HG03175 (cell line): ENCODE data around the gene DNALI1.
"Not testable (repeated sequence)": the region's sequence is repeated elsewhere in the genome, so short reads cannot be mapped to it uniquely, and the experiment has no call there.

Source experiments
- ATAC-seq: cut with Tn5 transposase; IDR thresholded peaks from one replicate; pipeline ENCODE4 v1.9.1; 2021; ENCODE audit warnings: mild to moderate bottlenecking, moderate library complexity; ENCODE audit not compliant: unreplicated experiment

The DNALI1 gene

DNA sequence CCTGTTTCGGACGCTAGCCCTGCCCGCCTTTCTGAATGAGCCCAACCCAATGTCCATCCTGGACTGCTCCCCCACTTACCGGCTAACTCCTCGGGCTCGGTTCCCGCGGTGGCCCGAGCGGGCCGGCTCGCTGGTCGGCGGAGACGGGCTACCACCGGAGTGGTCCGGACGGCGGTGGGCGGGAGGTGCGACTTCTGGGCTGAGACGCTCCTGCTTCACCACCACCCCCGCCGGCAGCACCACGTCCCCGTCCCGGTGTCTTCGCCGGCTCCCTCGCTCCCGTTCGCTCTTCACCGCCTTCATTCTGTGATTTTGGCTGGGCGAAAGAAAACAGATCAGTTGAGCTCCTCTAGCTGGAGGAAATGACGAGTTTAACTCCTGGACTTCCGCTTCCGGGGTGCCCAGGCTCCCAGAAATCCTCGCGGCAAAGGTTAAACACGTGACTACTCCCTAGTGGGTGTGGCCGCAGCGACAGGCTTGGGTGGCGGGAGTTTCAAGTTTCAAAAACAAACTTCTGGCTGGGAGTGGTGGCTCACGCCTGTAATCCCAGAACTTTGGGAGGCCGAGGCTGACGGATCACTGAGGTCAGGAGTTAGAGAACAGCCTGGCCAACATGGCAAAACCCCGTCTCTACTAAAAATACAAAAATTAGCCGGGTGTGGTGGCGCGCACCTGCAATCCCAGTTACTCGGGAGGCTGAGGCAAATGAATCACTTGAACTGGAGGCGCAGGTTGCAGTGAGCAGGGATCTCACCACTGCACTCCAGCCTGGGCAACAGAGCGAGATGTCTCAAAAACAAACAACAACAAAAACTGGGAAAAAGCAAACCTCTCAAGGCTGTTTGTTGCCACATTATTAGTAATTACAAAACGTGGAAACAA lies 2.6 kb upstream of the DNALI1 start, which contains the start of gene SNIP1:
Gene SNIP1, minus strand, starts transcription at position 367 of the 882 bp plus-strand sequence. Its CDS starts 64 bp downstream, at position 303.
- peak; percentile 83 for ATAC-seq

DNA sequence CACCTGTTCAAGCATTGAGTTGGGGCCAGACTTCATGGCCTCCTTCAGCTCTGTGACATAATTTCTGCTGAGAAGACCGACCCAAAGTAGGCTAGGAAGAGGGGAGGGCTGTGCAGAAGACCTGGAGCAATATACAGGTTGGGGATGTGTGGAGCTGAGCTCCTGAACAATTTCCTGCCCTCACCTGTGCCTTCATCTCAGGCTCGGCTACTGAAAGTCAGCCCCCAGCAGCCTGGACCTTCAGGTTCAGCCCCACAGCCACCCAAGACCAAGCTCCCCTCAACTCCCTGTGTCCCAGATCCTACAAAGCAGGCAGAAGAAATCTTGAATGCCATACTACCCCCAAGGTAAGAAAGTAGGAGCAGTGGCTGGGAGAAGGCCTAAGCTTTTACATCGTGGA lies 662 bp downstream of the DNALI1 start:
- ATAC-seq, result no peak

DNA sequence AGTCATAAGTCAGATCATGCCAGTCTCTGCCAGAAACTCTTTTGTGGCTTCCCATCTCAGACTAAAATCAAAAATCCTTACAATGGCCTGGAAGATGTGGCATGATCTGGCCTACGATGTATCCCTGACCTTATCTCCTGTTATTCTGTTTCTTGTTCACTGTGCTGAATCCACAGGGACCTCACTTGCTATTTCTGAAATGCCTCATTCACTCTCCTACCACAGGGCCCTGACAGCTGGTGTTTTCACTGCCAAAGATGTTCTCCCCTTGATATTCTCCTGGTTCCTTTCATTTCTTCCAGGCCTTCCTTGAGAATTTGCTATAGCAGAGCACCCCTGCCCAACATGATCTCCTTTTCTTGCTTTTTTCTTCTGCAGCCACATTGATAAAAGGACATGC lies 1.7 kb downstream of the DNALI1 start:
- ATAC-seq, result no peak

DNA sequence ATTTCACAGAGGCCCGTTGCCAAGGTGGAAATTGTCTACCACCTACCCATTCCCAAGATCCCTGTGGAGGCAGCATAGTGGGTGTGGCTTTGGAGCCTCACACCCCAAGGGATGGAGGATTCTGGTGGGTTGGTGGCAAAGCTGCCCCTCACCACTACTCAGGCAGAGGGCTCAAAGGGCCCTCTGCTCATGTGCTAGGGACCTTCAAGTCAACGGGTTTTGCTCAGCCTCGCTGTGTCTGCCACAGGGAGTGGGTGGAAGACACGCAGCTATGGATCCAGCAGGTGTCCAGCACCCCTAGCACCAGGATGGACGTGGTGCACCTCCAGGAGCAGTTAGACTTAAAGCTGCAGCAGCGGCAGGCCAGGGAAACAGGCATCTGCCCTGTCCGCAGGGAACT lies 2.3 kb downstream of the DNALI1 start:
- no peak for ATAC-seq

DNA sequence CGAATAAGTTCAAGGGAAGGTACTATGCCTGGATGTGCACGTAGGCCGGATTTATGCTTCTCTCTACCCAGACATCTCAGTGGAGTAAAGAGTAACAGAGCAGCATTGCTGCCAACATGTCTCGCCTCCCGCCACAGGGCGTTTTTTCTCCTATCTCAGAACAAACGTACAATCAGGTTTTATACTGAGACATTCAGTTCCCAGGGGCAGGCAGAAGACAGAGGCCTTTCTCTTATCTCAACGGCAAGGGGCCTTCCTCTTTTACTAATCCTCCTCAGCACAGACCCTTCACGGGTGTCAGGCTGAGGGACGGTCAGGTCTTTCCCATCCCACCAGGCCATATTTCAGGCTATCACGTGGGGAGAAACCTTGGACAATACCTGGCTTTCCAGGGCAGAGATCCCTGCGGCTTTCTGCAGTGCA lies 3.2 kb downstream of the DNALI1 start:
- ATAC-seq, result not testable (repeated sequence)

DNA sequence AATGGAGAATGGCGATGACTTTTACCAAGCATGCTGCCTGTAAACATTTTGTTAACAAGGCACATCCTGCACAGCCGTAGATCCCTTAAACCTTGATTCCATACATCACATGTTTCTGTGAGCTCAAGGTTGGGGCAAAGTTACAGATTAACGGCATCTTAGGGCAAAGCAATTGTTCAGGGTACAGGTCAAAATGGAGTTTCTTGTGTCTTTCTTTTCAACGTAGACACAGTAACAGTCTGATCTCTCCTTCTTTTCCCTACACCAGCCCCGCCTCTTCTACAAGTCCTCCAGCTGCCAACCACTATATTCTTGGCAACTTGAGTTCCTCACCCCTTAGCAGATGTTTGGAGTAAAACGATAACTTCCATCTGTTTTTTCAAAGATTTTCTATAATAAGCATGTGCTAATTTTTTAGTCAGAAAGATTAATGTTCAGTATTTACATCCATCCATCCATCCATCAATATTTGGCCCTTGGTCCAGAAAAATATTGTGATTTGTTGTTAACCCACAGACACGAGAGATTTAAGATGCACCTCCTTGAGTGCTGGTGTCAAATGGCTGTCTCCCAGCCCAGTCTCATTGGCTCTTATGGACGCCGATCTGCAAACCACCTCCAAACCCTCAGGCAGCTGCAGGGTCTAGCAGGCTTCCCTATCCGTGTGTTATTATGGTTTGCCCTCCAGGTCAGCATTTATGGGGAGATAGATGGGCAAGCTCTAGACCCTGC lies 3.8 kb downstream of the DNALI1 start:
- ATAC-seq, result no peak

DNA sequence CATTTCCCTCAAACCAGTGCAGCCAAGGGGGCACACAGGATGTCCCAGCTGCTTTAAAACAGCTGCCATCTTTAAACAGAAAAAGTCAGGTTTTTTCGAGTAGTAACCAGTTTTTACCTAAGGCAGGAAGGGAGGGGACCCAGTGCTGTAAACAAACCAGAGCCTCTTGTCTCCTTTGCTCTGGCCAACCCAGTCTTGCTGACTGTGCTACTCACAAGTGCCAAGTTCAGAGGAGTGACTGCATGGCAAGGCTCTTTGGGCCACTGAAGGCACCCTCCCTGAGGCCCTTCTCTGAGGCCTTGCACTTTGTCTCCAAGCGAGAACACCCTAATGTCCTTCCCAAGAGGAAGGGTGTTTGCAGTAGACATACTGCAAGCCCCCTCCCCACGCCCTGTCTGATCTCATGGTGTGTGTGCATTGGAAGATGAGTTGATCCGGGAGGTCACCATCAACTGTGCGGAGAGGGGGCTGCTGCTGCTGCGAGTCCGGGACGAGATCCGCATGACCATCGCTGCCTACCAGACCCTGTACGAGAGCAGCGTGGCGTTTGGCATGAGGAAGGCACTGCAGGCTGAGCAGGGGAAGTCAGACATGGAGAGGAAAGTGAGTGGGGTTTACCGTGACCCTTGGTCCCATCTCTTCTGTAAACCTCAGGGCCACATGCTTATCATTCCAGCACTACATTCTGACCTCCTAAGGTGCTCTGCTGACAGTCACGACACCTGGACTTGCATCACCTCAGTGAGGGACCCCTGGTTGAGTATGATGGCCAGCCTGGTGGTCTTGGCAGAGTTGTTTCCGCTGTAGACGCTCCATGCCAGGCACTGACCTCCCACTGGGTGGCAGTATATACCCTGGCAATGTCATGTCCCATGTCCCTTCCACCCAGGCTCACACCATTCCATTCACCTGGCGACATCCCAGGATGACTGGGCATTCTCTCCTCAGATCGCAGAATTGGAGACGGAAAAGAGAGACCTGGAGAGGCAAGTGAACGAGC lies 4.7 kb downstream of the DNALI1 start:
- ATAC-seq, result no peak

DNA sequence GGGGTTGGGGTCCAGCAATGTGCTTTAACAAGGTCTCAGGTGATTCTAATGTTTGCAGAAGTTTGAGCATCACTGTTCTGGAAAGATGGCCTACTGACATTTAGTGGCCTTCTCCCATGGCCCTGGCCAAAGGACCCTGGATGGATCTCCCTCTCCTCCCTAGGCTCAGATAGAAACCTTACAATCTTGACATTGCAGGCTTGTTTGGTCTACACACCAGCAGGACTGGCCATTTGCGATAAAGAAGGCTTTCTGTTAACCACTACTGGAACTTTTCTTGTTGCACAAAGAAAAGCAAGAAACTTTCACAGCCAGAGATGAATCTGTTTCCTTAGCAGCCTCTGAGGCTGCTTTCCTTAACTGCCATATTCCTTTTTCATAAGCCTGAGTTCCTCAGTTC lies 6.2 kb downstream of the DNALI1 start:
- ATAC-seq, result no peak

DNA sequence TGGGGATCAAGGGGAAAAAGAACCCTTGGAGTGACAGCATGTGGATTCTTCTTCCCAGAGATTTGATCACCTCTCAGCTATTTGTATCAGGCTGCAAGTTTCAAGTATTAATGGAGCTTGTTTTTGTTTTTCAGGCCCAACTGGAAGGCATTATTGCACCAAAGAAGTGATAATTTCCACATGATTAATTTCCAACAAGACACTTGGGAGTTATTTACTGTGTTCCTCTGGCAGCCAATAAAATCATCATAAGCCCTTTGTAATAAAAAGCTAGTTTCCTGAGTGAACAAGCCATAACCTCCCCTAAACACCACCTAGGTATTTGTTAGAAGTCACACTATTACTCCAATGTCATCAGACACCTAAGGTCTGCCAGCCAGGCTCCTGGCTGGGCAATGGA lies 8.2 kb downstream of the DNALI1 start:
- ATAC-seq, result no peak

DNA sequence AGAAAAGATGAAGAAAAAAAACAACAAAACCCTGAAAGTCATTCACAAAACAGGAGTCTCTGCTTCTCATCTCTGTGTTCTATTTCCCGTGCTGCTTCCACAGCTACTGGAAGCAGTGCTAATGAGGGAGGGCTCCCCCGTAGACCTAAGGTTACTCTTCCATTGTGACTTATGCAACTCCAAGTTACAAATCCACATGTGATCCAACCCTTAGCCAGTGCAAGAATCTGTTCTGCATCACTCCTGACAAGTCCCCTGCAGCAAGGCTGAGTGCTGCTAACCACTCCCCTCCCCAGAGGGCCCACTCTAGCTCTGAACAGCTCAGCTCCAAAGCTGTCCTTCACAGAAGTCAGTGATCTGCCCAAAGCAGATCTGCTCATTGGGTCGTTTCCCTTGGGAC lies 10.3 kb downstream of the DNALI1 start:
- no peak for ATAC-seq

DNA sequence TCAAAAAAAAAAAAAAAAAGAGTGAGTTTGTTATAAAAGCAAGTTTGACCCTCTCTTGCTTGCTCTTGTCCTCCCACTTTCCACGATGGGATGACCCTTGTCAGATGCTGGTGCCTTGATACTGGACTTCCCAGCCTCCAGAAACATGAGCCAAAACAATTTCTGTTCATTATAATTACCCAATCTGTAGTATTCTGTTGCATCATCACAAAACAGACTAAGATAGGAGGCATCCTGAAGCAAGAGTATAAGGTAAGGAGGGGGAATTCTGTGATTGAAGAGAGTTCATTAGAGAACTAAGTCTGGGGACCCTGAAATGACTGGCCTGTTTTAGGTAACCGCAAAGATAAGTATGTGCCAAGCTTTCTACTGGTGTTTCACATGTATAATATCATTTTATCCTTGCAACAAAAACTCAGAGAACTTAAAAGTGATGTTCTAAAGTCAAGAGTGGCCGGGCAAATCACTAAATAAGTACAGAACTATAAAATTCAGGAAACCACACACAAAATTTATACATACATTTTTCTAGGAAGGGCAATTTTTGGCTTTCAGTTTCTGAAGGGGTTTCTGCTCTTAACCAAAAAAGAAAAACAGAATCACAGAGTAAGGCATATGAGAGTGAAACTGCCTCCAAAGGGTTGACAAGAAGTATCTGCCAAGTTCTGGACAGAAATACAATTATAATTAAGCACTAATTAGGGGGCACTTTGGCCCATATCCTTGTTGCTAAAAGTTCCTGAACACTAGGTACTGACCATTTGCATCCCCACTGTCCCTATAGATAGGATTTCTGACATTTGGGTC lies 14.0 kb downstream of the DNALI1 start:
- ATAC-seq, result no peak

DNA sequence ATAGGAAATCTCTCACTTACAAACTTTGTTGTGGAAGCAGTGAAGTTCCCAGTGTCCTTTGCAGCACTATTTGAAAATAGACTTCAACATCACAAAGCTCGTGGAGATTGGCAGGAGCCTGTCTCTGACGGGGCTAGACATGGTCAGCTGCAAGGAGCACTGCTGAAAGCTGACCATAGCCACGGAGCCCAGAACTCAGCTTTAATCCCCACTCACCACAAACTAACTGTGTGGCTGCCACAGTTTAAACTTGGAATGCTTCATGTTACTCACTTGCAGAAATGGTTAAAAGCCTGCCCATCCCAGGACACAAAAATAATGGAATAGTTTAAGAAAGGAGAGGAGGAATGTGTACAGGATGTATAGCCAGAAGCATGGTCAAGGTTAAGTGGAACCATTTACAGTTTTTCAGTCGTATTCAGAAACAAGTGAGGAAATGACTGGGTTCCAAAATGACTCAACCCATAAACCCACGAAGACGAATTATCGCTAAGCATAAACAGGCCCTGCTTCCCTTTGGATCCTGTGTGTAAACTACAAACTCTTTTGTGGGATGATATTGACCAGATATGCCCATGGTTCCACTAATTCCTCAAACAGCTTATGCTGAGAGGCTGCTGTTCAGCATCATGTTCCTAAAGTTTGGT lies 18.2 kb downstream of the DNALI1 start:
- ATAC-seq, result no peak

DNA sequence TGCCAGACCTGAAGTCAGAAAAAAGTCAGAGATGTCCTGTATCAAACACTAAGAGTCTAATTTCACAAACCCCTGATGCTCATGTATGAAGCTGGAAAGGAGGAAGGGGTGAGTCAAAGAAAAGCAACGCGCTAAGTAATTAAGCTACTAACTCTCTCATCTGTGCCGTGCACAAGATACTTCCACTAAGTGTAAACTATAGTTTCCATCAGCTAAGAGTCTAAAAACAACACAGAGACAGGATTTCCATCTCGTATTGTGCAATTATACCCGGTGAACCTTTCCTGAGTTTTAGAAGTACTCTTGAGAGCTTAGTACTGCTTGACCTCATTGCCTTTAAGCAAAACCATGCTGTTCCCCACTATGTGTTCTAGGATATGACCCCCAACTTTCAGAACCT lies 19.0 kb downstream of the DNALI1 start:
- no peak for ATAC-seq

DNA sequence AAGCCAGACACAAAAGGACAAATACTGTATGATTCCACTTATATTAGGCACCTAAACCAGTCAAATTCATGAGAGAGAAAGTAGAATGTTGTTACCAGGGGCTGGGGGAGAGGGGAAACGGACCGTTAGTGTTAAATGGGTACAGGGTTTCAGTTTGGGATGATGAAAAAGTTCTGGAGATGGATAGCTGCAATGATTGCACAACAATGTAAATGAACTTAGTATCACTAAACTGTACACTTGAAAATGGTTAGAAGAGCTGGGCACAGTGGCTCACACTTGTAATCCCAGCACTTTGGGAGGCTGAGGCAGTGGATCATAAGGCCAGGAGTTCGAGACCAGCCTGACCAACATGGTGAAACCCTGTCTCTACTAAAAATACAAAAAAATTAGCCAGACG lies 27.8 kb downstream of the DNALI1 start:
- not testable (repeated sequence) for ATAC-seq

DNA sequence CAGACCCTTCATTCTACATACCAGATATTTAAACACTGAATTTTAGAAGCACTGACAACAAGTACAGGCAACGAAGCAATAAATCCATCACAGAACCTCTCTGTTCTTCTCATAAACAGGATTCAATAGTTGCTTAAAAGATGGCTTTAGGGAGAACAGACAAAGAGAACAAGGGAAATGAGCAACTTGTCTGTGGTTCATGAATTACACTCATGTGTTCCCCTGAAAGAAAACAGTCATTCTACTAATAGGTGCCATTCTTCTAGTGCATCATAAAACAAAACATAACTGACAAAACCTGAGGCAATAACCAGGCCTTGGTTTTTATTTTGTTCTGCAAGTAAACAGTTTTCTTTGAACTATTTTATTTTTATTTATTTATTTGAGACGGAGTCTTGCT lies 32.2 kb downstream of the DNALI1 start:
- ATAC-seq, result no peak

DNA sequence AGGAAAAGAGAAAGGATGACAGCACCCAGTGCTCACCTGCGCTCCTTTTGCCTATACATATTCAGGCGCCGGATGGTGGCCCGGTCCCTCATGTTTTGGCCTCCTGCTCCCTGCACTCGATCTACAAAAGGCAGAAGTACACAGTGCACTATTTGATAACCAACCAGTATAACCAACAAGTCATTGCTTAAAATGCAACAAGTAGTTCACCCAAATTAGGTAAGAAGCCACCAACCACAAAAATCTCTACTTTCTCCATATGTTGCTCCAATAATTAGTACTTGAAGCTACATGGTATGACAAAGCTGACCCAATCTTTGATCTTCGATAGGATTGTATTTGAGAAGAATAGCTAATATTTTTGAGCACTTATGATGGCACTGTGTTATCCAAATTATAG lies 37.0 kb downstream of the DNALI1 start:
- ATAC-seq, result no peak

DNA sequence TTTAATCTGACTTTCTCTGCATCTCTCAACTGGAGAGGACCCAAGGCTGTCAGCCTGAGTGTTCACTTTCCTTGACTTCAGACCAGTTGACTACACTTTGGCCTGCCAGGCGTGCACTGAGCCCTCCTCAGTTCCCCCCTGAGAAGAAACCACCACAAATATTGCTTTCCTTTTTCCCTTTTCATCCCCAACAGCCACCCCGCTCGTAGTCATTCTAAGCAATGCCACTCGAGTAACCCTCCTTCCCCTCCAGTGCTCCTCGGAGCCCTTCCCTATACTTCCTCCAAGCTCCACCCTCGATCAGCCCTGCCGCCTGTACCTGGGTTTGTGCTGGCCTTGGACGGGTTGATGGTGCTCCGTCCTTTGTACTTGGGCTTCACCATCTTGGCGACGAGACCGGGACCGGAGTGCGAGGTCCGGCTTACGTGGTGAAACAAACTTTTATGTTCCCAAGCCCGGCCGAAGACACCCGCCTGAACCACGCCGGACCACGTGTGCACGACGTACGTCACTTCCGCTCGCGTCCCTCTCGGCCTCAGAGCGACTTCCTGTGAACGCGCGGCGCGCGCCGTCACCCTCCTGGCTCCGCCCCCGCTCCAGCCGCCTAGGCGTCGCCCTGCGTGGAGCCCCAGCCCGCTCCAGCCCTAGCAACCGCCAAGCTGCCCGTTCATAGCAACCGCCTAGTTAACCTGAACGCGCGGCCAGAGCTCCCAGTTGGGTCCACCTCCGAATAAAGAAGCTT lies 38.9 kb downstream of the DNALI1 start, which contains the start of gene GNL2:
Gene GNL2, minus strand, starts transcription at position 498 of the 742 bp plus-strand sequence. Its CDS starts 115 bp downstream, at position 383.
- peak; percentile 95 for ATAC-seq

DNA sequence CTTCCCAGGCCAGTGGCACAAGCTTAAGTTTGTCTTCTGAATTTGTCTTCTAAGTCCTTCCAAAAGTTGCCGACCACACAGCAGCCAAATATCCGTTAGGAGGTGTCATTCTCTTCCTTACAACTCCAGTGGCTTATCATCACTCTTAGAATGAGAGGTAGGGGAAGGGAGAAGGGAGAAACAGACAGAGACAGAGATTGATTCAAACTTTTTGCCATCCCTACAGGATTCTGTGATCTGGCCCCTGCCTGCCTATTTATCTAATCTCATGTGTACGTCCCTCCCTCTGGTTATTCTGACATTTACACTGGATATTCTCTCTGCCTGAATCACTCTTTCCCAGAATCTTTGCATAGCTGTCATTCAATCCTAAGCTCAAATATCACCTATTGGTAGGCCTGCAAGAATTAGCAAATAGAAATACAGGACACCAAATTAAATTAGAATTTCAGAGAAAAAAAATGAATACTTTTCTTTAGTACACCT lies 39.5 kb downstream of the DNALI1 start:
- peak; percentile 10 for ATAC-seq

DNA sequence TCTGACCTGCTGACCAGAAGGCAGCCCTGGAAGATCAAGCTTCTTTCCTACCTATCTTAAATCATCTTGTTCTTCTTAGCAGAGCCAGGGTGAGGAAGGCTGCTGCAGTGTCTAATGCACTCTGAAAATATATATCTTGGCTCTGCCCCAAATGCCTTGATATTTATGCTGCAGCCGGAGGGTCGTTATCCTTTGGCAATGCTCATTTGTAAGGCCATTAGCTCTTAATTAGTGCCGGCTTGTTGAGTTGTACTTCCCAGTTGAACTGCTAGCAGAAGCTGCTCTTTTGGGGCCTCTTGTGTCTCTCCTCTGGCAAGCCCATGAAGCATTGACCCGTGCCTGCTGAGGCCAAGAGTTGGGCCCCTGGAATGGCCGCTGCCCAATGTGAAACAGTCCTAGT lies 43.2 kb downstream of the DNALI1 start:
- no peak for ATAC-seq
